Stimulated activated CD8-positive, alpha-beta memory T cell treated with anti-CD3 and anti-CD28 coated beads, Interleukin-7, amount 100 ng/mL, for 4 hours (primary cell): ENCODE data around the gene GOLT1A.

Experiments
- DNase-seq, 2 donors: peaks; one replicate each; pipeline ENCODE4 v3.0.0-alpha.2; 2020; ENCODE audit warnings: low read depth in 2 of 2

GOLT1A gene

GRCh38 chr1:204213668-204214662 is at the start of gene GOLT1A:
TSS of gene GOLT1A (minus strand) at chr1:204213988. CDS start at chr1:204213906, 82 bp downstream.
- DNase-seq, result peak in 1 of 2 donors; percentile 25

GRCh38 chr1:204263254-204263910 is 49.6 kb upstream of the GOLT1A start:
- DNase-seq, result no peak

GRCh38 chr1:204262506-204263253 is 48.9 kb upstream of the GOLT1A start:
- DNase-seq, result no peak

GRCh38 chr1:204261746-204262505 is 48.1 kb upstream of the GOLT1A start:
- no peak for DNase-seq

GRCh38 chr1:204261266-204261665 is 47.5 kb upstream of the GOLT1A start:
- no peak for DNase-seq

- DNase-seq, result no peak
Observed at GRCh38 chr1:204260601-204261197, 46.9 kb upstream of the GOLT1A start.

- no peak for DNase-seq
Observed at GRCh38 chr1:204259782-204260181, 46.0 kb upstream of the GOLT1A start.

- no peak for DNase-seq
Observed at GRCh38 chr1:204259196-204259595, 45.4 kb upstream of the GOLT1A start.

- DNase-seq, result no peak
Observed at GRCh38 chr1:204258213-204259115, 44.7 kb upstream of the GOLT1A start.

GRCh38 chr1:204257446-204257845 is 43.7 kb upstream of the GOLT1A start:
- DNase-seq, result no peak

- no peak for DNase-seq
Observed at GRCh38 chr1:204256531-204256930, 42.7 kb upstream of the GOLT1A start.

GRCh38 chr1:204255966-204256365 is 42.2 kb upstream of the GOLT1A start:
- no peak for DNase-seq

GRCh38 chr1:204255225-204255624 is 41.4 kb upstream of the GOLT1A start:
- DNase-seq, result no peak

GRCh38 chr1:204254031-204254661 is 40.4 kb upstream of the GOLT1A start:
- no peak for DNase-seq

GRCh38 chr1:204251926-204252689 is 38.3 kb upstream of the GOLT1A start:
- DNase-seq, result no peak

GRCh38 chr1:204251286-204251685 is 37.5 kb upstream of the GOLT1A start:
- no peak for DNase-seq

- DNase-seq, result no peak
Observed at GRCh38 chr1:204250428-204251030, 36.7 kb upstream of the GOLT1A start.

GRCh38 chr1:204249736-204250427 is 36.1 kb upstream of the GOLT1A start:
- DNase-seq, result no peak
